Cardiac muscle cell (in vitro differentiated cells and primary cell): ENCODE data around the gene TNNC2. TPM values are rescaled to one million over a fixed set of nuclear protein-coding genes. Genes with fewer than 3 reads are reported as not detected.

Source experiments
- DNase-seq, 2 donors: peaks; one replicate each; pipeline versions ENCODE4 v3.0.0 to v3.0.0-alpha.2; 2010 to 2017; ENCODE audit warnings: low read depth in 1 of 2, low spot score in 1 of 2
- H3K27ac ChIP-seq: fragments of 200-600 bp; sonication (generic); 2 replicates; pipeline ENCODE4 v1.5.1; 2016
- H3K27me3 ChIP-seq: fragments of 200-600 bp; sonication (generic); 2 replicates; pipeline ENCODE4 v1.6.0; 2016; ENCODE audit warnings: control low read depth
- H3K36me3 ChIP-seq: fragments of 200-600 bp; sonication (generic); 2 replicates; pipeline ENCODE4 v1.5.1; 2016; ENCODE audit warnings: control low read depth
- H3K4me1 ChIP-seq: fragments of 200-600 bp; sonication (generic); 2 replicates; pipeline ENCODE4 v1.8.1; 2017; ENCODE audit warnings: low read depth, mild to moderate bottlenecking, mixed run types
- H3K4me3 ChIP-seq: fragments of 200-600 bp; sonication (generic); 2 replicates; pipeline ENCODE4 v1.5.1; 2016; ENCODE audit warnings: mild to moderate bottlenecking
- H3K9me3 ChIP-seq: fragments of 200-600 bp; sonication (generic); 2 replicates; pipeline ENCODE4 v1.5.1; 2017; ENCODE audit warnings: low read depth, mild to moderate bottlenecking, control low read depth
- CTCF ChIP-seq: IDR thresholded peaks from 2 replicates; pipeline ENCODE4 v1.5.1; 2012; ENCODE audit warnings: low read depth, mild to moderate bottlenecking, low read length
- polyA plus RNA-seq: library from polyadenylated mRNA; unstranded; fragments of >200 nt; fragmentation: Nextera tagmentation; extraction: Ambion mirVana; gene quantifications from 2 replicates; pipeline ENCODE4 v1.2.1, GENCODE V29; 2016
- total RNA-seq: library from RNA; depleted of rRNA; stranded (reverse); fragments of >200 nt; gene quantifications from 2 replicates; pipeline ENCODE4 v1.2.3, GENCODE V29; 2016

TNNC2 gene
- total and polyA plus RNA-seq, 2 experiments from 2014 or later = 36.0 to 96.3 TPM

- Histone ChIP-seq H3K27ac (no peak overlapping the region), H3K36me3 (no peaks in the 10 kb centered on the region), H3K4me1 (no peaks in the 10 kb centered on the region), H3K27me3 (no peaks in the 10 kb centered on the region), H3K4me3 (no peak overlapping the region), H3K9me3 (no peaks in the 10 kb centered on the region)
- DNase-seq = no peak
- TF ChIP-seq CTCF = no peak
These were observed 50.2 kb downstream of the TNNC2 start for GRCh38 chr20:45776931-45777330.

GRCh38 chr20:45775411-45775810 is 51.7 kb downstream of the TNNC2 start:
- no peak for DNase-seq
- peaks cover 5% of the 10 kb centered on the region for H3K4me1 ChIP-seq
- H3K27ac ChIP-seq = no peak overlapping the region
- H3K9me3 ChIP-seq = no peaks in the 10 kb centered on the region
- no peak for TF ChIP-seq CTCF
- no peaks in the 10 kb centered on the region for H3K36me3 ChIP-seq
- no peaks in the 10 kb centered on the region for H3K27me3 ChIP-seq
- H3K4me3 ChIP-seq = no peak overlapping the region

- no peak for TF ChIP-seq CTCF
- Histone ChIP-seq H3K4me3 (no peak overlapping the region), H3K9me3 (no peaks in the 10 kb centered on the region), H3K36me3 (no peaks in the 10 kb centered on the region), H3K27me3 (no peaks in the 10 kb centered on the region), H3K4me1 (peaks cover 5% of the 10 kb centered on the region), H3K27ac (no peak overlapping the region)
- no peak for DNase-seq
These were observed 52.2 kb downstream of the TNNC2 start for GRCh38 chr20:45774945-45775344.

Other genes starting within 250 kb of the TNNC2 start
- gene WFDC8, start 248.0 kb downstream of the TNNC2 start, total RNA-seq = not detected in 2 replicates
- gene WFDC8, start 248.0 kb downstream of the TNNC2 start, polyA plus RNA-seq = not detected in 2 replicates
- not detected in 2 replicates for gene WFDC10A, start 197.6 kb downstream of the TNNC2 start, total RNA-seq
- gene WFDC10A, start 197.6 kb downstream of the TNNC2 start, polyA plus RNA-seq = not detected in 2 replicates
- gene WFDC9, start 196.0 kb downstream of the TNNC2 start, total RNA-seq = not detected in 2 replicates
- gene WFDC9, start 196.0 kb downstream of the TNNC2 start, polyA plus RNA-seq = not detected in 2 replicates
- not detected in 2 replicates for gene WFDC11, start 157.1 kb downstream of the TNNC2 start, total RNA-seq
- not detected in 2 replicates for gene WFDC11, start 157.1 kb downstream of the TNNC2 start, polyA plus RNA-seq
- not detected in 2 replicates for gene WFDC13, start 125.3 kb downstream of the TNNC2 start, total RNA-seq
- not detected in 2 replicates for gene WFDC13, start 125.3 kb downstream of the TNNC2 start, polyA plus RNA-seq
- not detected in 2 replicates for gene WFDC10B, start 122.3 kb downstream of the TNNC2 start, total RNA-seq
- gene WFDC10B, start 122.3 kb downstream of the TNNC2 start, polyA plus RNA-seq = not detected in 2 replicates
- gene SPINT4, start 105.0 kb downstream of the TNNC2 start, total RNA-seq = not detected in 2 replicates
- not detected in 2 replicates for gene SPINT4, start 105.0 kb downstream of the TNNC2 start, polyA plus RNA-seq
- not detected in 2 replicates for gene WFDC3, start 35.4 kb downstream of the TNNC2 start, total RNA-seq
- gene WFDC3, start 35.4 kb downstream of the TNNC2 start, polyA plus RNA-seq = 1.3 and 2.6 TPM in 2 replicates
- 33.0 and 36.4 TPM in 2 replicates for gene DNTTIP1, start 35.4 kb downstream of the TNNC2 start, total RNA-seq
- 74.1 and 76.0 TPM in 2 replicates for gene DNTTIP1, start 35.4 kb downstream of the TNNC2 start, polyA plus RNA-seq
- gene UBE2C, start 14.7 kb downstream of the TNNC2 start, total RNA-seq = 35.4 and 267 TPM in 2 replicates
- 48.6 and 352 TPM in 2 replicates for gene UBE2C, start 14.7 kb downstream of the TNNC2 start, polyA plus RNA-seq
- gene SNX21, start 6.5 kb upstream of the TNNC2 start, total RNA-seq = 109 and 270 TPM in 2 replicates
- 42.7 and 66.8 TPM in 2 replicates for gene SNX21, start 6.5 kb upstream of the TNNC2 start, polyA plus RNA-seq
- gene ACOT8, start 30.1 kb upstream of the TNNC2 start, total RNA-seq = 45.3 and 55.9 TPM in 2 replicates
- gene ACOT8, start 30.1 kb upstream of the TNNC2 start, polyA plus RNA-seq = 48.3 and 64.9 TPM in 2 replicates
- gene ZSWIM3, start 30.3 kb upstream of the TNNC2 start, total RNA-seq = 7.4 and 8.0 TPM in 2 replicates
- gene ZSWIM3, start 30.3 kb upstream of the TNNC2 start, polyA plus RNA-seq = 2.2 and 4.0 TPM in 2 replicates
- 11.7 and 12.9 TPM in 2 replicates for gene ZSWIM1, start 53.9 kb upstream of the TNNC2 start, total RNA-seq
- gene ZSWIM1, start 53.9 kb upstream of the TNNC2 start, polyA plus RNA-seq = 13.5 and 13.7 TPM in 2 replicates
- gene SPATA25, start 60.3 kb upstream of the TNNC2 start, total RNA-seq = 35.9 and 42.8 TPM in 2 replicates
- 6.6 and 7.4 TPM in 2 replicates for gene SPATA25, start 60.3 kb upstream of the TNNC2 start, polyA plus RNA-seq
- gene NEURL2, start 63.9 kb upstream of the TNNC2 start, total RNA-seq = 77.8 and 81.3 TPM in 2 replicates
- gene NEURL2, start 63.9 kb upstream of the TNNC2 start, polyA plus RNA-seq = 64.5 and 78.2 TPM in 2 replicates
- 52.3 and 61.6 TPM in 2 replicates for gene CTSA, start 64.0 kb upstream of the TNNC2 start, total RNA-seq
- gene CTSA, start 64.0 kb upstream of the TNNC2 start, polyA plus RNA-seq = 78.1 and 82.7 TPM in 2 replicates
- 71.7 and 90.9 TPM in 2 replicates for gene PLTP, start 84.8 kb upstream of the TNNC2 start, total RNA-seq
- 93.6 and 99.6 TPM in 2 replicates for gene PLTP, start 84.8 kb upstream of the TNNC2 start, polyA plus RNA-seq
- 26.8 and 41.2 TPM in 2 replicates for gene PCIF1, start 107.4 kb upstream of the TNNC2 start, total RNA-seq
- gene PCIF1, start 107.4 kb upstream of the TNNC2 start, polyA plus RNA-seq = 43.8 and 65.7 TPM in 2 replicates
- gene ZNF335, start 144.9 kb upstream of the TNNC2 start, total RNA-seq = 18.1 and 28.1 TPM in 2 replicates
- gene ZNF335, start 144.9 kb upstream of the TNNC2 start, polyA plus RNA-seq = 13.5 and 26.7 TPM in 2 replicates
- gene MMP9, start 181.6 kb upstream of the TNNC2 start, total RNA-seq = 0.21 TPM in 1 of 2 replicates, not detected in the other
- 0.15 and 0.20 TPM in 2 replicates for gene MMP9, start 181.6 kb upstream of the TNNC2 start, polyA plus RNA-seq
- gene SLC12A5, start 201.9 kb upstream of the TNNC2 start, total RNA-seq = 7.6 and 8.3 TPM in 2 replicates
- gene SLC12A5, start 201.9 kb upstream of the TNNC2 start, polyA plus RNA-seq = 17.1 and 27.9 TPM in 2 replicates